HG03354 (cell line): ENCODE results near the gene LILRB5.
"Not testable (repeated sequence)": the region's sequence is repeated elsewhere in the genome, so short reads cannot be mapped to it uniquely, and the experiment has no call there.

Experiments
- ATAC-seq: cut with Tn5 transposase; IDR thresholded peaks from one replicate; pipeline ENCODE4 v1.9.1; 2021; ENCODE audit warnings: mild to moderate bottlenecking; ENCODE audit not compliant: unreplicated experiment, poor library complexity, severe bottlenecking

LILRB5 gene

GRCh38 chr19:54278056-54278455 is 21.0 kb upstream of the LILRB5 start:
- ATAC-seq: not testable (repeated sequence)

GRCh38 chr19:54277111-54277615 is 20.1 kb upstream of the LILRB5 start:
- ATAC-seq: not testable (repeated sequence)

GRCh38 chr19:54275951-54276350 is 18.9 kb upstream of the LILRB5 start:
- no peak for ATAC-seq

GRCh38 chr19:54274516-54274915 is 17.4 kb upstream of the LILRB5 start:
- ATAC-seq: not testable (repeated sequence)

GRCh38 chr19:54273821-54274220 is 16.7 kb upstream of the LILRB5 start:
- no peak for ATAC-seq

- ATAC-seq: not testable (repeated sequence)
Observed at GRCh38 chr19:54272181-54272580, 15.1 kb upstream of the LILRB5 start.

- ATAC-seq: not testable (repeated sequence)
Observed at GRCh38 chr19:54271587-54271986, 14.5 kb upstream of the LILRB5 start.

- no peak for ATAC-seq
Observed at GRCh38 chr19:54271106-54271505, 14.0 kb upstream of the LILRB5 start.

- ATAC-seq: no peak
Observed at GRCh38 chr19:54268936-54269335, 11.9 kb upstream of the LILRB5 start.

- no peak for ATAC-seq
Observed at GRCh38 chr19:54266133-54266532, 9.1 kb upstream of the LILRB5 start.

GRCh38 chr19:54262470-54262869 is 5.4 kb upstream of the LILRB5 start:
- no peak for ATAC-seq

GRCh38 chr19:54262066-54262465 is 5.0 kb upstream of the LILRB5 start:
- no peak for ATAC-seq

GRCh38 chr19:54256250-54257115 is 590 bp downstream of the LILRB5 start:
- ATAC-seq: no peak

- no peak for ATAC-seq
Observed at GRCh38 chr19:54255105-54255775, 1.8 kb downstream of the LILRB5 start.

GRCh38 chr19:54254195-54254906 is 2.7 kb downstream of the LILRB5 start:
- no peak for ATAC-seq

- ATAC-seq: no peak
Observed at GRCh38 chr19:54253331-54254194, 3.5 kb downstream of the LILRB5 start.

- no peak for ATAC-seq
Observed at GRCh38 chr19:54252845-54253244, 4.2 kb downstream of the LILRB5 start.

GRCh38 chr19:54252243-54252642 is 4.8 kb downstream of the LILRB5 start:
- no peak for ATAC-seq

- no peak for ATAC-seq
Observed at GRCh38 chr19:54248016-54248601, 9.0 kb downstream of the LILRB5 start.
